HG03354 (cell line): ENCODE measurements around the gene GNLY.
"Not testable (repeated sequence)": the region's sequence is repeated elsewhere in the genome, so short reads cannot be mapped to it uniquely, and the experiment has no call there.

Source experiments
- ATAC-seq: cut with Tn5 transposase; IDR thresholded peaks from one replicate; pipeline ENCODE4 v1.9.1; 2021; ENCODE audit warnings: mild to moderate bottlenecking; ENCODE audit not compliant: unreplicated experiment, poor library complexity, severe bottlenecking

GNLY gene

DNA sequence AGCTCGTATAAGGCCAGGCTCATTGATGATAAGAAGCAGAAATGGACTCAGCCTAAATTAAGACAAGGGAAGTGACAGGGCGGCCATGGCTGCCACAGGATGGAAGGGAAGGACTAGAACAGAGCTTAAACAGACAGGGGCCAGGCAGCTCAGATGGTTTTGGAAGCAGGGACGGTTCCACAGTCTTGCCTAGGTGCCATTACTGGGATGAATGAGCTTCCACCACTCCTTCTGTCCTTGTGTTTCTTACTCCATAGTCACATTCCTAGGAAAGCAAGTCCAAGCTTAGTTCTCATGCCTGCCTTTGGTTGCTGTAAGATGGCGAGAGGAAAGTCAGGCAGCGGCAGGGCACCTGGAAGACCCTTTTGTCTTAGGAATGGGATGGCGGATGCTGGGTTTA, 11.9 kb downstream of the GNLY start:
- ATAC-seq = no peak

DNA sequence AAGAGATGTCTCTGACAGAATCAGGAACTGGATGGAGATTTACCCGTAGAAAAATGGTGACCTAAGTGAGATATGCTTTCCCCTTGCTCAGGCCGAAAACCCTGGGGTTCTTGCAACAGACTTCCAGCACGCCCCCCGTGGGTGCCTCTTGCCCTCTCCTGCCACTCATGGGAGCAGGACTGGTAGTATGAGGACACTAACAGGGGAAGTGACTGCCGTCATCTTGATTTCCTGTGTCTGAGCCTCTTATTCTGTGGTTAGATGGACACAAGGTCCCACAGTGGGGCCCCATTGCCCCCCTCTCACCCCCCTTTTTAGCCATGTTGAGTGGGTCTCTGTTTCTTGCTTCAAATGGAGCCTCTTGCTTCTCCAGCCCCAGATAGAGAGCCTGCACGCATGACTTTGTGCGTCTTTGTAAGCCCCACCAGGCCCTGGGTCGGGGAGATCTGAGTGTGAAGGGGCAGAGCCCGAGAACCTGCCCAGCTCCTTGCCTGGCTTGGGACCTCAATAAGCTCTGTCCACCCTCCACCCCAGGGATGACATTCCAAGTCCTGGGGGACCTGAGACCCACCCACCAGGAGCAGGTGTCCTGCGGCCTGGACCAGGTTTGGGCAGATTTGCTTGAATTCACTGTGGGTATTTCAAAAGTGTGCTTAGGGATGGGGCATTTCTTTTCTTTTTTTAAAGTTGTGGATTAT, 12.6 kb downstream of the GNLY start:
- ATAC-seq = no peak

DNA sequence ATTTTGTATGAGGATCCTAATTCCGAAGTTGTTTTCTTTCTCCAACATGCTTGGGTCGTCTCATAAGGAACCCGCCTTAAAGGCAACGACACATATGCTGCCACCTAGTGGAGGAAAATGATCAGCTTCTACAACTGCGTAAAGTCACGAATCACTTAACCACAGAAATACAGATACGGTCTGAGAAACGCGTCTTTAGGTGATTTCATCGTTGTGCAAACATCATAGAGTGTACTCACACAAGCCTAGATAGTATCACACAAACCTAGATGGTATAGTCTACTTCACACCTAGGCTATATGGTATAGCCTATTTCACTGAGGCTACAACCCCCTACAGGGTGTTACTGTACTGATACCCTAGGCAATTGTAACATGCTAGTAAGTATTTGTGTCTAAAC, 13.1 kb downstream of the GNLY start:
- ATAC-seq = peak; percentile 75

DNA sequence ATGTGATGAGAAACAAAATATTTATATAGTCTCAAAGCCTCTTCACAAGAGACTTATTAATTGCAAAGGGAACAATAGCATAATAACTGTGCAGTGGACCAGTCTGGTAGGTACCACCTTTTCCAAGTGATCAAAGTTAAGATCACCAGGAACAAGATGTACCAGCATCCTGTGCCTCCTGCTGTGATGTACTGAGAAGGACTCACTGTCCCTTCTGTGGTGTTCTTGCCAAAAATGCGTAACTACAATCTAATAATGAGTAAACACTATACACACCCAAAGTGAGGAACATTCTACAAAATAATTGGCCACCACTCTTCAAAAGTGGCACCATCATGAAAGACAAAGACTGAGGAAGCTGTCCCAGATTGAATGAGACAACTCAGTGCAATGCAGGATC, 14.5 kb downstream of the GNLY start:
- ATAC-seq = no peak

DNA sequence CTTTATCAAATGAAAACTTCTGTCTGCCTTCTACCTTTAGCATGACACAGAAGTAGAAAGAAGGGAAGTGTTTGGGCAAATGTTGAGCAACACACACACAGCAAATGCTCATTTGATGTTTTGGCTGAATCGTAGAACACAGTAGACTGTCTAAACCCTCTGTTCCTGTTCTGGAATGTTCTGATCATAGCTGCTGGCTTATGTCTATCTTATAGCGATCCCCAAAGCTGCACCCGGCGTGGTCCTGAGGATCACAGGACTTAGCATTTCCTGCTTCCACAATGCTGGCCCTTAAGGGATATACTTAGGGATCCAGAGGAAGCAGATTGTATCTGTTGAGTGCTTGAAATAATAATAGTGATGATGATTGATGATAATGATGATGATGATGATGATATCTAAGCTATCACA, 15.2 kb downstream of the GNLY start:
- ATAC-seq = no peak

DNA sequence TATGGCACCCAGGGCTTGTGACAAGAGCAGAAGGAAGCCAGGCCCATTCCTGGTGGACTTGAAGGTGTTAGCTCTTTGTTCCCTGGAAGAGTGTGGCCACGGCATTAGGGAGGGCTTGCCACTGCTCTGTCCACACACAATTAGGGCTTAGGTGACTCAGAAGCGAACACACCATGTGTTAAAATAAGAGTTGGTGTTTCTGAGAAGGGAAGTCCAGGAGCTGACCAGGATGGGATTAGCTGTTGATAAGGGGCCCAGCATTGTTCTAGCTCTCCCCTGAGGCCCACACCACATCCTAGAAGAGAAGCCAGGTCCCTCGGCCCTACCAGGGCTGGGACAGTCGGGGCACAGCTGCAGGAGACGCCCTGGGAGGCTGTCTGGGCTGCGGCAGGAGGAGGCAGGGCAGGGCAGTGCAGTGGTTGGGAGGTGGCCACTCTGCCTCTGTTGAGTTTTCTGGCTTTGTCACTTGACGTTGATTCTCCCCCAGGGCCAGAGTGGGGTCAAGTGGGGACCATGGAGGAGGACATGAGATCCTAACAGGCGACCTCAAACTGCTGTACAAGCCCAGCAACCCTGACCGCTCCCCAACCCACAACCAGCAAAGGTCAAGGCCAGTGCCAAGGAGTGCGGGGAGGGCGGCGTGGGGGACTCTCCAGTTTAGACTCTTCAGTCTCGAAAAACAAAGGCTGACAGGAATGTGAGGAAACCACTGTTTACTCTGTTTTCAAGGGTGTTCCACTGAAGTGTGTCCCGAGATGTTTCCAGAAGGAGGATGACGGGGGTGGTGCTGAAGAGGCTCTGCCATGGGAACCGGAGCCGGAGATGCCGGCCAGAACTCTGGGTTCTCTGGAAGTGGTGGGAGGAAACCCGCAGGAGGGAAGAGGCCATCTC, 16.8 kb downstream of the GNLY start:
- no peak for ATAC-seq

DNA sequence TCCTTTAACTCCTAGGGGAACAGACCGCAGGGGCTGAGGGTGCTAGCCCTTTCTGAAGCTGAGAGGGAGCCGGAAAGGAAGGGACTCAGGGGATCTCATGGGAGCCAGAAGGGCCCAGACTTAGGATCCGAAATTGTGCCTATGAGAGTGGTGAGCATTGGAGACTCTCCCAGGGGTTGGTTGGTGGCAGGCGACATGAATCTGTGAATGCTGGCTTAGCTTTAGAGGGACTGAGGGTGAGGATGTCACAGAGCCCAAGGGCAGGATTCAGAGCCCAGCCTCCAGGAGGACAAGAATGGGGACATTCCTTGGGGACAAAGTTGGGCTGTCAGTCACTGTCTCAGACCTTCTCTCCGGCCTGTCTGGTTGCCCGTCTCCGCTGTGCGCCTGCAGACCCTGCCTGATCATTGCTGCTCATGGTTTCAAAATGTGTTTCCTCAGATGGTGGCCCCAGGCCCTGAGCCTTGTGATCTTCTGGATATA, 17.5 kb downstream of the GNLY start:
- ATAC-seq = no peak

DNA sequence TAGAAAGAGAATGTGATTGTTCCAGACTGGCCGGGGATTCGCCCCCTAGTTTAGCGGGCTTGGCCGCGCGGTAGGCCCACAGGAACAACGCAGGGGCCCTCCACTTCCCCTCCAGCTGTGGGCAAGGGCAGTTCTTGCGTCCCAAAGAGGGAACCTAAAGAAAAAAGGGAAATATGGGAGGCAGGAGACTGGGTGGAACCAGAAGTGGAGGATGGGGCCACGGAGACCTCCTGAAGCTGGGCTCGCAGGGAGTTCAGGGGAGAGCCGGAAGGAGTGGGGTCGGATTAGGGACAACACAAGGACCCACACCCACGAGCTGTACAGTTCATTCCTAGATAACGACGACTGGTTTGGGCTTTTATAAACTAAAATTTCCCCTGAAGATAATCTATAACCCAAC, 18.2 kb downstream of the GNLY start:
- ATAC-seq = no peak

DNA sequence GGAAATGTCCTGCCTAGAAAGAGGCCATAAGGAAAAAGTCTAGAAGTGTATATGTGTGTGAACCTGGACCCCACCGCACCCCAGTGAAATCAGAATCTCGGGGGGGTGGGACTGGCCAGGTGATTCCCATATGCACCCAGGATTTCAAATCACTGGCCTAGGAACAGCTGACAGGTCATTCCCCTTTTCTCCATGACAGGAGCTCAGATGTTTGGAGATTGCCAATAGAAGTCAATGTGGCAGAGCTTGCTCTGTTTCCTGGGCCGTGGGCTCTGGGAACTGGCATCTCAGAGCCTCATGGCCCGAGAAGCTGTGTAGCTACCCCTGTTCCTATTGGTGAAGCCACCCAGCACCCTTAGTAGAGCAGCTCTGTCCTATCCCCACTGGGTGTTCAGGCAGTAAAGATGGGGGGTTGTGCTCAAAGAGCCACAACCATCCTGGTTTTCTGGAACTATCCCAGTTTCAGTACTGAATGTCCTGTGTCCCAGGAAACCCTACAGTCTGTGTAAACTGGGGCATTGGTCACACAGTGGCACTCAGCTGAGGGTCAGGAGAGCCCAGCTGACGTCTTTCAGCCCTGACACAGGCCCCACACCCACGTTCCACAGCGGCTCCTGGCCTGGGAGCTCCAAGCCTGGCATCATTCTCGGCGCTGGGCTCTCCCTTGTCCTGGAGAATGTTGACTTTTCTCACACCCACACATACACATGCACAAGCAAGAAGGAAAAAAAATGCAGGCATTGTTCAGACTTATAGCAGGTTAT, 18.9 kb downstream of the GNLY start:
- no peak for ATAC-seq

DNA sequence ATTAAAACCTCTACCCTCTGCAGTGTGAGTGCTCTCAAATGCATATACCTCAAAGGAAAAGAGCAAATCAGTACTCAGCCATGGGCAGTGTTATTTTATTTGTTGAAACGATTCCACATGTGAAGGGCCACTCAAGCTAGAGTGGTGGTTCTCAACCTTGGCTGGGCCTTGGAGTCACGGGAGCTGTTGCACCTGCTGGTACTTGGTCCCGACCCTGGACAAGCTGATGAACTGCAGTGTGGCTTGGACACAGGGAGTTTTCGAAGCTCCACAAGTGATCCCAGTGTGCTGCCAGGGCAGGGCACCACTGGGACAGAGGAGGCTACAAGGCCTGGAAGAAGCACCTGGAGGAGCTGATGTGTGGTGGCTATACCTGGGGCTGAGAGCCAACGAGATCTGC, 19.7 kb downstream of the GNLY start:
- no peak for ATAC-seq

DNA sequence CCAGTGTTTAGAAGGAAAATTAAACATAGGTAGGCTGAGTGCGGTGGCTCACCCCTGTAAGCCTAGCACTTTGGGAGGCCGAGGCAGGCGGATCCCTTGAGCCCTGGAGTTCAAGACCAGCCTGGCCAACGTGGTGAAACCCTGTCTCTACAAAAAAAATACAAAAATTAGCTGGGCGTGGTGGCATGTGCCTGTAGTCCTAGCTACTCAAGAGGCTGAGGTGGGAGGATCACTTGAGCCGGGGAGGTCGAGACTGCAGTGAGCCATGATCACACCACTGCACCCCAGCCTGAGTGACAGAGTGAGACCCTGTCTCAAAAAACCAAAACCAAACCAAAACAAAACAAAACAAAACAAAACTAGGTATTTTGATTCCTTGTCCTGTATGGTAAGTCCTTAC, 20.3 kb downstream of the GNLY start:
- not testable (repeated sequence) for ATAC-seq

DNA sequence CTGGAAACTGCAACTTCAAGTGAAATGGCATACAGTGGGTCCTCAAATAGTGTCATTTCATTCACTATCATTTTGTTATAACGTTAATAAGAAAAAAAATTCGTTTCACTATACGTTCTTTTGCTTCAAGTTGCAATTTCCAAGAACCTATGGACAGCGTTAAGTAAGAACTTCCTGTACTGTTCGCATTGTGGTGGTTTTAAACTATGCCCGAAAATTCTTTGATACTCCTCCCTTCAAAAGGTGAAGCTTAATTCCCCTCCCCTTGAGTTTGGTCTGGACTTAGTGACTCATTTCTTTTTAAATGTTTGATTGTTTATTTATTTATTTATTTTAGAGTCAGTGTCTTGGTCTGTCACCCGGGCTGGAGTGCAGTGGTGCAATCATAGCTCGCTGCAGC, 20.7 kb downstream of the GNLY start:
- no peak for ATAC-seq

DNA sequence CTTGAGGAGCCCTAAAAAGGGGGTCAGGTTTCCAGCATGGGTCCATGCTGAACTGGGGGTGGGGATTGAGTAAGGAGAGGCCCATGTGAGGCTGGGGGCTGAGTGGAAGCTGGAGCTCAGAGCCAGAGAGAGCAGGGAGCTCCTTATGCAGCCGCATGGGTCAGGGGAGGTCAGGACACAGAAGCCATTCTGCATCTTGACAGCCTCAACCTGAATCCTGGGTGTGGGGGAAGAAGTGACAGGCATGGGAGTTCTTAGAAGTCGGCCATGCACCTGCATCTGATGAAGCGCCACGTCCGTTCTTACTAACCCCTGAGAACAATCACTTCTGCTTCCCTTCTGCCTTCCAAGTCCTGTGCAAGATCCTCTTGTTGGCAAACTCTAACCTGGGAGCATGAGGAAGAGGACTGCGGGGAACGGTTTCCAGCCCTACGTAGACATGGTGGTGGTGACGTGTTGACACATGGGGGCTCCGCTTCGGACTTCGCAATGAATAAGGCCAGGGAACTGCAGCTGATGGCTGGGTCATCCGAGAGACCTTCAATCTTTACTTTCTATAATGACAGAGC, 22.3 kb downstream of the GNLY start:
- no peak for ATAC-seq

DNA sequence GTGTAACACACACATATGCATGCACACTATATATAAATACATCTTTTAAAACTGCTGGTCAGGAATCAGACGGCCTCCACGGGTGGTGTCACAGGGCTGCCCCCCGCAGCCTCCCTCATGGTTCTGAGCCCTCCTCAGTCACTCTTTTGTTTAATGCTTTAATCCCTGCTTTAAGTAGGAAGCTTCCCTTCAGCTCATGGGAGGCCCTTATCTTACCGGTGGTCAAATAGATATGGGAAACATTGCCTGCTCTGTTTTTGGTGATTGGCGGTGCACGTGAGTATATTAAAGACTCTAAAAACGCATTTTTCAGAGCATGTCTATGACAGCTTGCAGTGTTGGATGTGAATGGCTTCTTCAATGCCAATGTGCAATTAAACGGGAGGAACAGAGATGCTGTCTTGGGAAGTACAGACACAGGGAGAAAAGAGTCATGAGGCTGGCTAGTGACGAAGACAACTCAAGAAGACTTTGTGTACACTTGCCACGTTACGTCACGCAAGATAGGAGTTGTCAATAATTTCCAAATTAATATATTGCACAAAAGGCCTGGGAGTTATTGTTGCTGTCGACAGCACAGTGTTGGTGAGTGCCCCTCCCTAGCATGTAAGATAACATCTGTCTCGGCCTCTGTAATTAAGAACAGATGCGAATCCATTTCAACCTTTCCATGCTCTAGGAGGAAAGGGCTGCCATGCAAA, 23.3 kb downstream of the GNLY start:
- ATAC-seq = no peak

DNA sequence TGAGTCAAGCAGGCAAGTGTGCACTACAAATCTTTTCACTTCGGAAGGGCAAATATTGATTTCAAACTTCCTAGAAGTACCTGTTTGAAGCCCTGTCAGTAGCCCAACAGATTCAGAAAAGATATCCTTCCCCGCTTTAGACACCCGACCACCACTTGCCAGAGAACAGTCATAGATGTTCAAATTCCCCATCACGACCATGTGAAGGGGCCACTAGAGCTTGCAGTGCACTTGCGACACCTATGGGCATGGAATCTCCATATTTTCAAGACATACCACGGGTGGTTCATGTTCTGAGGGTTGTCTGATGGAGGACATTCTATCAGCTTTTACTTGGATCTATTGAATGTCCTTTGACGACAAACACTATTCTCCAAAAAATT, 23.8 kb downstream of the GNLY start:
- ATAC-seq = no peak

DNA sequence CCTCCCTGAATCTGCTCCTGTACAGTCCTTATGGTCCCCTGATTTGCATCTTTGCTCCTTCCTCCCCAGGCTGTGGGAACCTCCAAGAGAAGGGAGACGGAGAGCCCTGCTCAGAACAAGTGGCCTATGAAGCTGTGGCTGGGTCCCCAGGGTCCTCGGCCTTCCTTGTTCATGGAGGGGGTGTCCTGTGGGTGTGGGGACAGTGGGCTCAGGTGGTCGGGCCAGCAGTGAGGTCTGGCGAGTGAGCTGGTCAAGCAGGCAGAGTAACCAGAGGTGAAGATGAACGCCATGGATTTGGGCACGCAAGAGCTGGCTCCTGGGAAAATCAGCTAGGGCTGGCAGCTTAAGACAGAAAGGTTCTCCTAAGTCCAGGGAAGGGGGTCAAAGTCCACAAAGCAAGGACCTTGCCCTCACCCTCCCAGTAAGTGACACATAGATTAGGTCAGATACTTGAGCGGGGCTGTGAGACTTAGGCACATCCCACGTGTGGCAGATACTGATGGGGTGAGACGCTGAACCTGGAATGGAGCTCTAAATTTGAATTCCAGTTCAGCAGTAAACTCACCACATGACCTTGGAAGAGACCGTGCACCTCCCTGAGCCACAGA, 24.8 kb downstream of the GNLY start:
- ATAC-seq = no peak

DNA sequence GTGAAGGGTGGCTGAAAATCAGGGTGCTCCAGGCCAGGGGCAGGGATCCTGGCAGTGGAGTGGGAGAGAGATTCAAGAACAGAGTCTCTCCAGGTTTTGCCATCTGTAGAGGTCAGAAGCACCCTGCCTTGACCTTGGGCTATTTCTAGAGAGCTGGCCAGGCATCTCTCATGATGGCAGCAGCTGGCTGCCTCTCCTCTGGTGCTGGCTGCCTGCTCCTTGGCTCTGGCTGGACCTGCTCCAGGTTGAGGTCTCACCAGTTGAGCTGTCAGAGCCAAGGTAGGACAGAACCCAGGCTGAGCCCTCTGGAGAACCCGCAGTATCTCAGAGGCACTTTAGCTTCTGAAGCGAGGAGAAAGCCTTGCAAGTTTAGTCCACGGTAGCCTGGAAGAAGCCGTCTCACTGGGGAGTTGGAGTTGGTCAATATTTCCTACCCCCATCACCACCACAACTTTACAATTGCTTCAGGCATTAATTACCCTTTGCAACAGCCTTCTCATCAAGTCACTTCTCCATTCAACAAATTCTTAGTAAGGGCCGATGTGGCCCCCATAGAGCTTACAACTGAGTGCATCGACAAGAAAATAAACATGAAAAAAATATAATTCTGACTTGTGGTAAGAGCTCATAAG, 25.6 kb downstream of the GNLY start:
- no peak for ATAC-seq

DNA sequence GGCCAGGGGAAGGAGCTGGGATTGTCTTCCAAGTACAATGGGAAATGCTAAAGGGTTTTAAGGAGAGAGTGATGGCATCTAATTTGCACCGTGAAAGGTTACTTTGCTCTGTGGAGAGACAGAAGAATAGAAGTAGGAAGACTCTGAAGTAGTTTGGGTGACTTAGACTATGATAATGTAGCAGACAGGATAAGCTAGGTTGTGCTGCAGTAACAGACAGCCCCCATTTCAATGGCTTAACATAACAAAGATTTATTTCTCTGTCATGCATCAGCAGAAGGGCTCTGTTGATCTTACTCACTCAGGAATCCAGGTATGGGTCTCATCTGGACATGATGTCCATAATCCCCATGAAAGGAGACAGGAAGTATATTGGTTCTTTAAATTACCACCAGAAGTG, 26.4 kb downstream of the GNLY start:
- ATAC-seq = no peak

DNA sequence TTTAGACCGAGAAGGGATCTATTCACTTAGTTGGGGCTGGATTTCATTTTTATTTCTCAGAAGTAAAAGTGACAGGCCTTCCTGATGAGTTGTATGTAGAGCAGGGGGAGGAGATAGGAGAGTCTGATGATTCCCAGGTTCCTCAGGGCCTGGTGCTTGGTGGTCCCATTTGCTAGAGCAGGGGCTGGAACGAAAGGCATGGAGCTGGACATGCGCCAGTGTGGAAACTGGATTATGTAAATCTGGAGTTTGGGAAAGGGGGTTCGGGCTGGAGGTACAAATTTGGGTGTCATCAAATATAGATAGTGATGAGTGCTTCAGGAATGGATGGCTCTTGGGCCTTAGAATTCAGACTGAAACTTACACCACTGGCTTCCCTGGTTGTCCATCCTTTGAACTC, 27.5 kb downstream of the GNLY start:
- no peak for ATAC-seq
